DMS 273 treated with DMSO at 0.1 percent for 48 hours (cell line): ENCODE measurements around the gene BEND6.
A peak's percentile ranks its signal among the peaks of the same experiment; 100 is the strongest.

ENCODE experiments used
- DNase-seq: peaks from one replicate; lab custom pipeline; 2025; lab: John Stamatoyannopoulos, UW

Gene BEND6

GRCh38 chr6:56954403-56955170 lies at the start of gene BEND6:
Gene BEND6, plus strand, starts transcription at chr6:56955107. Its CDS starts 26,704 bp downstream, at chr6:56981811.
- DNase-seq, result no peak

- DNase-seq, result no peak
Observed at GRCh38 chr6:56905378-56905777, 49.5 kb upstream of the BEND6 start.

GRCh38 chr6:56906752-56907151 lies 48.2 kb upstream of the BEND6 start:
- no peak for DNase-seq

GRCh38 chr6:56909115-56909907 lies 45.6 kb upstream of the BEND6 start:
- no peak for DNase-seq

GRCh38 chr6:56911847-56912246 lies 43.1 kb upstream of the BEND6 start:
- DNase-seq, result no peak

GRCh38 chr6:56913285-56914074 lies 41.4 kb upstream of the BEND6 start:
- peak; percentile 91 for DNase-seq

GRCh38 chr6:56914798-56915658 lies 39.9 kb upstream of the BEND6 start:
- peak; percentile 72 for DNase-seq

- no peak for DNase-seq
Observed at GRCh38 chr6:56915832-56916231, 39.1 kb upstream of the BEND6 start.

GRCh38 chr6:56916849-56917551 lies 37.9 kb upstream of the BEND6 start:
- DNase-seq, result no peak

GRCh38 chr6:56922645-56923044 lies 32.3 kb upstream of the BEND6 start:
- DNase-seq, result no peak

- DNase-seq, result no peak
Observed at GRCh38 chr6:56923565-56923964, 31.3 kb upstream of the BEND6 start.

- no peak for DNase-seq
Observed at GRCh38 chr6:56927538-56928453, 27.1 kb upstream of the BEND6 start.

- DNase-seq, result no peak
Observed at GRCh38 chr6:56930846-56931245, 24.1 kb upstream of the BEND6 start.

GRCh38 chr6:56932910-56933477 lies 21.9 kb upstream of the BEND6 start:
- DNase-seq, result no peak

- peak; percentile 19 for DNase-seq
Observed at GRCh38 chr6:56933650-56934049, 21.3 kb upstream of the BEND6 start.

GRCh38 chr6:56934876-56935275 lies 20.0 kb upstream of the BEND6 start:
- DNase-seq, result no peak

- DNase-seq, result no peak
Observed at GRCh38 chr6:56936466-56936865, 18.4 kb upstream of the BEND6 start.

- peak; percentile 58 for DNase-seq
Observed at GRCh38 chr6:56938649-56939191, 16.2 kb upstream of the BEND6 start.

GRCh38 chr6:56940463-56940862 lies 14.4 kb upstream of the BEND6 start:
- DNase-seq, result no peak
